PC-3 (cell line): ENCODE measurements around the gene AFF4. TPM values are rescaled to one million over a fixed set of nuclear protein-coding genes. Genes with fewer than 3 reads are reported as not detected.

Source experiments
- ATAC-seq: fragments of 200-7000 bp; cut with Tn5 transposase; 2 replicates; pipeline ENCODE4 v1.9.1; 2020; ENCODE audit warnings: mild to moderate bottlenecking, moderate library complexity
- BruUV-seq: library from RNA; stranded (reverse); fragments of 400-500 nt; replicated peaks from 2 replicates; lab custom pipeline; 2021; lab: Mats Ljungman, UMichigan
- CTCF ChIA-PET: fragments of 300-600 bp; sonication (Branson Sonifier 250); formaldehyde crosslinking; loops from one replicate; lab custom pipeline; 2022; ENCODE audit warnings: antibody characterized with exemption; lab: Charles Lee
- POLR2A ChIA-PET: fragments of 300-600 bp; sonication (Branson Sonifier 250); formaldehyde crosslinking; loops from one replicate; lab custom pipeline; 2022; ENCODE audit warnings: antibody characterized with exemption; ENCODE audit not compliant: unreplicated experiment; lab: Charles Lee
- DNase-seq: peaks from one replicate; pipeline ENCODE4 v3.0.0-alpha.2; 2015
- H2AFZ ChIP-seq: fragments of 300-600 bp; sonication (generic); 2 replicates; pipeline ENCODE4 v1.6.0; 2016; ENCODE audit warnings: antibody characterized with exemption, low read length
- H3F3A ChIP-seq: fragments of 300-600 bp; sonication (generic); one replicate; pipeline ENCODE4 v1.6.0; 2017; ENCODE audit warnings: antibody characterized with exemption, low read length, control low read depth, mild to moderate bottlenecking; ENCODE audit not compliant: unreplicated experiment
- H3K27ac ChIP-seq: fragments of 300-600 bp; sonication (generic); 2 replicates; pipeline ENCODE4 v1.5.1; 2016; ENCODE audit warnings: mild to moderate bottlenecking, low read length
- H3K27me3 ChIP-seq: fragments of 300-600 bp; sonication (generic); 2 replicates; pipeline ENCODE4 v1.6.1; 2016; ENCODE audit warnings: low read length, mixed read lengths
- H3K36me3 ChIP-seq: fragments of 300-600 bp; sonication (generic); 2 replicates; pipeline ENCODE4 v1.6.1; 2016; ENCODE audit warnings: low read depth, mixed run types, low read length, mixed read lengths
- H3K4me1 ChIP-seq: fragments of 300-600 bp; sonication (generic); 2 replicates; pipeline ENCODE4 v1.5.1; 2016; ENCODE audit warnings: low read length; ENCODE audit not compliant: insufficient read depth
- H3K4me2 ChIP-seq: fragments of 300-600 bp; sonication (generic); 2 replicates; pipeline ENCODE4 v1.6.0; 2016; ENCODE audit warnings: low read length
- H3K4me3 ChIP-seq: fragments of 300-600 bp; sonication (generic); 2 replicates; pipeline ENCODE4 v1.5.1; 2016; ENCODE audit warnings: mild to moderate bottlenecking, low read length, mixed read lengths
- H3K79me2 ChIP-seq: fragments of 300-600 bp; sonication (generic); 2 replicates; pipeline ENCODE4 v1.6.1; 2017; ENCODE audit warnings: low read length, mixed read lengths
- H3K9ac ChIP-seq: fragments of 300-600 bp; sonication (generic); 2 replicates; pipeline ENCODE4 v1.6.0; 2016; ENCODE audit warnings: mild to moderate bottlenecking, low read length
- H3K9me2 ChIP-seq: fragments of 300-600 bp; sonication (generic); replicated peaks from 2 replicates; pipeline ENCODE4 v1.6.1; 2016; ENCODE audit warnings: mixed run types, low read length, mixed read lengths
- H3K9me3 ChIP-seq: fragments of 300-600 bp; sonication (generic); 2 replicates; pipeline ENCODE4 v1.6.1; 2016; ENCODE audit warnings: low read length, mixed read lengths
- H4K20me1 ChIP-seq: fragments of 300-600 bp; sonication (generic); 2 replicates; pipeline ENCODE4 v1.6.1; 2016; ENCODE audit warnings: low read length, mixed read lengths
- EZH2 ChIP-seq: fragments of 300-600 bp; sonication (generic); IDR thresholded peaks from one replicate; pipeline ENCODE4 v1.6.1; 2017; ENCODE audit warnings: antibody characterized with exemption, mild to moderate bottlenecking, low read length; ENCODE audit not compliant: unreplicated experiment
- EZH2phosphoT487 ChIP-seq: fragments of 300-600 bp; sonication (generic); IDR thresholded peaks from 2 replicates; pipeline ENCODE4 v1.6.1; 2018; ENCODE audit warnings: mild to moderate bottlenecking, antibody characterized with exemption, low read length, borderline replicate concordance
- intact Hi-C: fragments of 100-400 bp; cut with micrococcal nuclease; formaldehyde crosslinking; loops from 2 replicates; pipeline ENCODE4 v1.9.0; 2023
- total RNA-seq: library from RNA; depleted of rRNA; stranded (reverse); fragments of >200 nt; gene quantifications from 2 replicates; pipeline ENCODE4 v1.2.3, GENCODE V29; 2014
- TF ChIP-seq, protein P1 (sequence below): fragments of 300-600 bp; sonication (generic); conservative IDR thresholded peaks from 2 replicates; pipeline ENCODE4 v1.5.1; 2017; ENCODE audit warnings: antibody characterized with exemption, low read depth, mild to moderate bottlenecking, low read length

Gene AFF4
- total RNA-seq, 1 experiment from 2014 or later = 23.5 TPM

DNA sequence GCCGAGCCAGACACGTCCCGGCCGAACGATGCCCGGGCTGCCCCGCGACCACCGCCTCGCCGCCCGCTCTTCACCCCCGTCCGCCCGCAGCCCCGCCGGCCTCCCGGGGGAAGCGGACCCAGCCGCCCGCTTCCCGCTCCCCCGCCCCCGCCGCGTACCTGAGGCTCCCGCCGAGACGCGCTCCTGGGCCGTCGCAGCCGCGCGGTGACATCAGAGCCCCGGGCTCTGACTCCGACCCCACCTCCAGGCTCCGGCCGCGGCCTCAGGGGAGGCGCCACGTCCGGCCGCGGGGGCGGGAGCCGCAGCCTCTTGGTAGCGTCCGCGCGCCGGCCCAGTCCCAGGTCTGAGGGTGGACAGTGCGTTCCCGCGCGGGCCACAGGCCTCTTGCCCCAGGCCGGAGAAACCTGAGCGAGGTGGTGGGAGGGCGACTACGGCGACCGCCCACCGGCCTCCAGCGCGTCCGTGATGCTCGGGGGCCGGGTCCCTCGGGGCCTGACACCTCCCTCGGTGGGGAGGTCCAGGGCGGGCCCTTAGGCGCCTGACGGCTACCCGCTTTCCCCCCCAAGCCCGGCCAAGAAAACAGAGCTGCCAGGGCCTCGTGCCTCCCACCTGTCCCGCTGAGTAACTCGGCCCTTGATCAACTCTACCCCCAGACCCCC lies 132.9 kb downstream of the AFF4 start, which contains the start of gene SHROOM1:
TSS of gene SHROOM1 (minus strand) at position 212 of the 659 bp plus-strand sequence. CDS start 4,507 bp downstream, outside the sequence.
- no peak within 1 kb of the TSS for H3K27ac ChIP-seq
- BruUV-seq = no TSS peak
- DNase-seq = peak; percentile 68
- no peaks in the 10 kb centered on the region for H3K9me3 ChIP-seq
- no peaks in the 10 kb centered on the region for H3F3A ChIP-seq
- H3K27me3 ChIP-seq = no peaks in the 10 kb centered on the region
- peaks cover 5% of the 10 kb centered on the region for H3K4me1 ChIP-seq
- H3K4me2 ChIP-seq = peak within 1 kb of the TSS; percentile 98
- intact Hi-C loops = loop anchor here (1.0 kb wide), 2 partner anchors 36 to 53 kb away; partner anchors contain the start of genes GDF9 and UQCRQ
- TF ChIP-seq EZH2 (no peak), EZH2phosphoT487 (no peak)
- TF ChIP-seq, protein P1, sequence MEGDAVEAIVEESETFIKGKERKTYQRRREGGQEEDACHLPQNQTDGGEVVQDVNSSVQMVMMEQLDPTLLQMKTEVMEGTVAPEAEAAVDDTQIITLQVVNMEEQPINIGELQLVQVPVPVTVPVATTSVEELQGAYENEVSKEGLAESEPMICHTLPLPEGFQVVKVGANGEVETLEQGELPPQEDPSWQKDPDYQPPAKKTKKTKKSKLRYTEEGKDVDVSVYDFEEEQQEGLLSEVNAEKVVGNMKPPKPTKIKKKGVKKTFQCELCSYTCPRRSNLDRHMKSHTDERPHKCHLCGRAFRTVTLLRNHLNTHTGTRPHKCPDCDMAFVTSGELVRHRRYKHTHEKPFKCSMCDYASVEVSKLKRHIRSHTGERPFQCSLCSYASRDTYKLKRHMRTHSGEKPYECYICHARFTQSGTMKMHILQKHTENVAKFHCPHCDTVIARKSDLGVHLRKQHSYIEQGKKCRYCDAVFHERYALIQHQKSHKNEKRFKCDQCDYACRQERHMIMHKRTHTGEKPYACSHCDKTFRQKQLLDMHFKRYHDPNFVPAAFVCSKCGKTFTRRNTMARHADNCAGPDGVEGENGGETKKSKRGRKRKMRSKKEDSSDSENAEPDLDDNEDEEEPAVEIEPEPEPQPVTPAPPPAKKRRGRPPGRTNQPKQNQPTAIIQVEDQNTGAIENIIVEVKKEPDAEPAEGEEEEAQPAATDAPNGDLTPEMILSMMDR = no peak
- H3K9ac ChIP-seq = peak within 1 kb of the TSS; percentile 79
- H2AFZ ChIP-seq = peak within 1 kb of the TSS; percentile 90
- H3K4me3 ChIP-seq = peak within 1 kb of the TSS; percentile 95
- no peaks in the 10 kb centered on the region for H3K36me3 ChIP-seq
- no peaks in the 10 kb centered on the region for H3K9me2 ChIP-seq
- H4K20me1 ChIP-seq = no peaks in the 10 kb centered on the region
- ATAC-seq = peak; percentile 83
- ChIA-PET POLR2A (no interaction called here), CTCF (interaction anchor here (0.6 to 0.9 kb wide), 2 partner anchors 53 to 133 kb away, joined by 3 to 4 read pairs; no protein-coding TSS in a partner anchor)
- H3K79me2 ChIP-seq = peaks cover 17% of the 10 kb centered on the region; the same call in 1 of the 2 replicates

DNA sequence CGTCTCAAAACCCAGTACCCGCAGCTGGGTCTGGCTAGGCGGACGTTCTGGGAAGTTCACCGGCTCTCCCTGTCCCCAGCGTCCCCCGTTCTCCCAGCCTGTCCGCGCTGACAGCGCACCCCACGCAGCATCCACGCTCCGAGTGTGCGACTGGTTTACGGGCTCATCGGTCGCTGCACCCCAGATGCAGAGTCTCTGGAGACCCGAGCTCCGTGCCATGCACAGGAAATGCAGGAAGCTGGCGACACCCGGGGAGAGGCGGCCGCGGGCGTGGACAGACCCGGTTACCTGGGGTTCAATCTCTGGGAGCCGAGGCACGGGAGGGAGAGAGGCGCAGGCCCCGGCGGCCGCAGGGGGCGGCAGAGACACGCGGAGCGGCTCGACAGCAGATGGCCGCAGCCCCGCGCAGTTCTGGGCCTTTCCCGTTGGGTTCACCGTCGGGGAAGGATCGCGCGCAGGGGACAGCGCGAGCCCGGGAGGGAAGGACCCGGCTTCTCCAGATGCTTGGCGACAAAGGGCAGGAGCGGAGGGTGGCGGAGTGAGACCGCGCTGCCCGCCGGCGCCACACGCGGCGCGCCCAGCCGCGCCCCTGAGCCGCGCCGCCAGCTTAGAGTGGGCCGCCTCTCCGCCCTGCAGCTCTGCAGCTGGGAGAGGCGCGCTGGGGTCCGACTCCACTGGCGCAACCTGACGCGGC lies 133.5 kb downstream of the AFF4 start:
- Histone ChIP-seq H3K36me3 (no peaks in the 10 kb centered on the region), H3K4me2 (peak overlapping the region; percentile 98), H3K9me3 (no peaks in the 10 kb centered on the region), H3K4me3 (peak overlapping the region; percentile 95), H3K4me1 (peaks cover 5% of the 10 kb centered on the region), H3K79me2 (peaks cover 17% of the 10 kb centered on the region; the same call in 1 of the 2 replicates), H3K9ac (peak overlapping the region; percentile 79), H2AFZ (peak overlapping the region; percentile 90), H4K20me1 (no peaks in the 10 kb centered on the region), H3K27me3 (no peaks in the 10 kb centered on the region), H3K9me2 (no peaks in the 10 kb centered on the region), H3K27ac (no peak overlapping the region), H3F3A (no peaks in the 10 kb centered on the region)
- CTCF ChIA-PET = interaction anchor here (0.9 kb wide), 1 partner anchor 53 kb away, joined by 4 read pairs; no protein-coding TSS in a partner anchor
- no TSS peak for BruUV-seq
- intact Hi-C loops = loop anchor here (1.0 kb wide), 2 partner anchors 36 to 53 kb away; partner anchors contain the start of genes GDF9 and UQCRQ
- DNase-seq = peak; percentile 64
- ATAC-seq = peak; percentile 82
- TF ChIP-seq EZH2 (no peak), EZH2phosphoT487 (no peak)
- TF ChIP-seq, protein P1 = peak; percentile 67
- POLR2A ChIA-PET = no interaction called here
